ENCODE measurements around the gene HAPLN3.

HAPLN3 gene

DNA sequence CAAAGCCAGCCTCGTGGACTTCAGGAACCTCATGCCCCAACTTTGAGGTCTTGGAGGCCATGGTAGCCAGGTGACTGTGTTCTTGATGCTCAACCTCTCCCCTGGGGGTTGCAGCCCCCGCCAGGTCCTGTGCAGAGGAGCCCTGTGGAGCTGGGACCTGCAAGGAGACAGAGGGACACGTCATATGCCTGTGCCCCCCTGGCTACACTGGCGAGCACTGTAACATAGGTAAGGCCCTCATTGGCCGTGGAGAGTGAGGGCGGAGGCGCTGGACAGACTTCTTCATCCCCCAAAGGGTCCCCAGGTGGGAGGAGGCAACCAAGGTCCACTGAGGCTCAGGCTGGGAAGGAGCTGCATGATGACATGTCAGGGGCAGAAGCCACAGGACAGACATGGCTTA, 35.1 kb downstream of the HAPLN3 start:
- DNase-seq, result no peak

DNA sequence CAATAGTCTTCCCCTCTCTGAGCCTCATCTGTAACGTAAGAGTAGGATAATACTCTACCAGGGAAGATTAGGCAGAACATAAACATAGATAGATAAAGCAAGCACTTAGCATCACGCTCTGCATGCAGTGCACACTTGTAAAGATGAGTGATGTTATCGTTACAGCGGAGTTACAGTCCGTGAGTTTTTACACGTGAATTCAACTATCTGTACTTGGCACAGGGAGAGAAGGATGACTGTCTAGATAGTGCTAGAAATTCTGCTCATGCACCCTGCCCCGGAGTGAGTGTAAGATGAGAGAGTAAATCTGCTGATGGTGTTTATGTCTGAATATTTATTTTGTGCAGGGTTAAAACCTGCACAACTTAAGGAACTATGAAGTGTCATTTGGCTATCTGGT, 35.8 kb downstream of the HAPLN3 start:
- no peak for DNase-seq

DNA sequence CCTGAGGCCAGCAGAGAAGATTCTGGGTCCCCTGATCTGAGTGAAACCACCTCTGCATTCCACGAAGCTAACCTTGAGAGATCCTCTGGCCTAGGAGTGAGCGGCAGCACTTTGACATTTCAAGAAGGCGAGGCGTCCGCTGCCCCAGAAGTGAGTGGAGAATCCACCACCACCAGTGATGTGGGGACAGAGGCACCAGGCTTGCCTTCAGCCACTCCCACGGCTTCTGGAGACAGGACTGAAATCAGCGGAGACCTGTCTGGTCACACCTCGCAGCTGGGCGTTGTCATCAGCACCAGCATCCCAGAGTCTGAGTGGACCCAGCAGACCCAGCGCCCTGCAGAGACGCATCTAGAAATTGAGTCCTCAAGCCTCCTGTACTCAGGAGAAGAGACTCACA, 36.4 kb downstream of the HAPLN3 start:
- no peak for DNase-seq

DNA sequence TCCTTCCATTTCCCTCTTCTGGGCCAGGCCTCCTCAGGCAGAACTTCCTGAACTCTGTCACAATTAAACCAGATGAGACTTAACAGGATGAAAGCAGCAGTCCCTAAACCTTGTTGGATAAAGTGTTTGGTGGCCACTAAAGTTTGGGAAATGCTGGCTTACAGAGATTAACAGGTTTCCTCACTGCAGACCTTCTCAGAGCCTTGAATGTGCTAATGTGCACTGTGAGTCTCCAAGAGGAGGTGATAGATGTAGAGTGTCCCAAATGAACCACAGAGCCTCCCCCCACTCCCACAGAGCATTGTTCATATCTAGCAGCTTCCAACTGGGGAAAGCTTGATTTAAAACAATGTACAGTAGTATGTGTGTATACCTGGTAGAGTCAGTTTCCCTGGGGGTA, 42.9 kb downstream of the HAPLN3 start:
- no peak for DNase-seq

DNA sequence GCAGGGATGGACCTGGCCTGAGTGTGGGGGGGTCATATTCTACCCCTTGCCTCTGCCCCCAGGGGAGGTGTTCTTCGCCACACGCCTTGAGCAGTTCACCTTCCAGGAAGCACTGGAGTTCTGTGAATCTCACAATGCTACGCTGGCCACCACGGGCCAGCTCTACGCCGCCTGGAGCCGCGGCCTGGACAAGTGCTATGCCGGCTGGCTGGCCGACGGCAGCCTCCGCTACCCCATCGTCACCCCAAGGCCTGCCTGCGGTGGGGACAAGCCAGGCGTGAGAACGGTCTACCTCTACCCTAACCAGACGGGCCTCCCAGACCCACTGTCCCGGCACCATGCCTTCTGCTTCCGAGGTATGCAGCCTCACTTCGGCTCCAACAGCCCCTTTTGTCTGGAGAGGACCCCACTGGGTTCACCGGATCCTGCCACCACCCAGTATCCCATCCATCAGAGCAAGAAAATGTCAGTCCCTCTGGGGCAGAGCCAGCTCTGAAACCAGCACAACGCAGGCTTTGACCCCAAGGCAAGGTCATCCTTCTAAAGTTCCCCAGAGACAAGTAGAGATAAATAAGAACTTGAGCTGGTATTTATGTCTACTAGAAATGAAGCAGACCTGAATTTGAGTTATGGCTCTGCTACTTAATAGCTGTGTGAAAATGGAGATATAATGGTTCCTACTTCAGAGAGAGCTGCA, 45.8 kb downstream of the HAPLN3 start:
- no peak for DNase-seq

DNA sequence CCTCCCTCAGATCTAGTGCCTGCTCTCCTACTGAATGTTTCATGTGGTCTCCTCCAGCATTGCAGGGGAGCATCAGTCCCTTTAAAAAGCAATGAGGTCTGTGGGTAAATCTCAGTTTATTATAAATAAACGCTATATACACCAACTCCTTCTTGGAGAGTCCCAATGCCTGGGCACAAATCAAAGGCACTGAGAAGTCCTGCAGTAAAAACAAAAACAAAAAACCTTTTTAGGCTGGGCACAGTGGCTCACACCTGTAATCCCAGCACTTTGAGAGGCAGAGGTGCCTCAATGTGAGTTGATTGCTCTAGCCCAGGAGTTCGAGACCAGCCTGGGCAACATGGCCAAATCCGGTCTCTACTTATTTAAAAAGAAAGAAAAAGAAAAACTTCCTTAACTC, 47.1 kb downstream of the HAPLN3 start:
- DNase-seq, result no peak

DNA sequence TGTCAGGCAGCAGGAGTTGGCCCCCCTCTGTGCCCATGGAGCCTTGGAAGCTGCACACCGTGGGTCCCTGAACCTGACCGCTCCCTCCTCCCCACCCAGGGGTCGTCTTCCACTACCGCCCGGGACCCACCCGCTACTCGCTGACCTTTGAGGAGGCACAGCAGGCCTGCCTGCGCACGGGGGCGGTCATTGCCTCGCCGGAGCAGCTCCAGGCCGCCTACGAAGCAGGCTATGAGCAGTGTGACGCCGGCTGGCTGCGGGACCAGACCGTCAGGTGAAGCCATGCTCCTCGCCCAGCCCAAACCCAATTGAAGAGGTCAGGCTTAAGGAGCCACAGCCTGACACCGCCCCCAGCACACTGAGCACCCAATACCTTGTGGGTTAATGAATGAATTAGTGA, 48.2 kb downstream of the HAPLN3 start:
- DNase-seq, result no peak

DNA sequence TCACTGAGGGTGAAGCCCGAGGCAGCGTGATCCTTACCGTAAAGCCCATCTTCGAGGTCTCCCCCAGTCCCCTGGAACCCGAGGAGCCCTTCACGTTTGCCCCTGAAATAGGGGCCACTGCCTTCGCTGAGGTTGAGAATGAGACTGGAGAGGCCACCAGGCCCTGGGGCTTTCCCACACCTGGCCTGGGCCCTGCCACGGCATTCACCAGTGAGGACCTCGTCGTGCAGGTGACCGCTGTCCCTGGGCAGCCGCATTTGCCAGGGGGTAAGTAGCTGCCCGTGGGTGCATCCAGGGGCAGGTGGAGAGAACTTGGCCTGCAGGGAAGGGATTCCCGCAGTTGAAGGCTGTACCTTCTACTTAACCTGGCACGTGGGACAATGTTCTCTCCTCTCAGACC, 49.7 kb downstream of the HAPLN3 start:
- DNase-seq, result no peak

DNA sequence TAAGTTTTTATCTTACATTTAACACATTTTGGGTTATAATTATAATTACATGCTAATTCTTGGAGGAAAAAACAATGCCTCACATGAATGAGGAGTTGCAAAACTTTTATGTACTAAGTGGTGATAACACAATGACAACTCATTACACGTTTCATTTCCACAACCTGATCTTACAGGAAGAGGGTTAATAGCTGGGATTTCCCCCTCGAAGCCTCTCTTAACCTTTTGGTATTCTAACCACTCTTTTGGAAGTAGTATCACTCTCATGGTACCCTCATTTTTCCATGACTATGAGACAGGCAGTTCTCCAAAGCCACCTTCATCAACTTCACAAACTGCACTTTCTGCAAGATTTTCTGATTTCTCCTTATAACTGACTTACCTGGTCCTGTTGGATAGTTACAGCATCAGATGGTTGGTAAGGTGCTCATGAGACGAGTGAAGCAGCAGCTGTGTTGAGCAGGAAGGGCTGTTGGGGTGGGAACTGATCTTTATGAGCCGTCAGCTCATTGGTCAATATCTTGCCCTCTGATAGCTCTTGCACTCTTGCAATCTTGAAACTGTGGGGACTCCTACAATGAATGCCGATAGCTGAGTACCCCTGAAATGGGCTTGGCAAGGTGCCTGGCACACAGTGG, 50.5 kb downstream of the HAPLN3 start:
- no peak for DNase-seq

DNA sequence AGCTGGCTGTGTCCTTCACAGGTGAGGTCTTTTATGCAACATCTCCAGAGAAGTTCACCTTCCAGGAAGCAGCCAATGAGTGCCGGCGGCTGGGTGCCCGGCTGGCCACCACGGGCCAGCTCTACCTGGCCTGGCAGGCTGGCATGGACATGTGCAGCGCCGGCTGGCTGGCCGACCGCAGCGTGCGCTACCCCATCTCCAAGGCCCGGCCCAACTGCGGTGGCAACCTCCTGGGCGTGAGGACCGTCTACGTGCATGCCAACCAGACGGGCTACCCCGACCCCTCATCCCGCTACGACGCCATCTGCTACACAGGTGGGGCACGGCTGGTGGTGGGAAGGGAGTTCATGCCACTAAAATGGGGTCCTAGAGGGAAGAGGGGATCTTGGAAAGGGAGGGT, 52.0 kb downstream of the HAPLN3 start:
- no peak for DNase-seq

DNA sequence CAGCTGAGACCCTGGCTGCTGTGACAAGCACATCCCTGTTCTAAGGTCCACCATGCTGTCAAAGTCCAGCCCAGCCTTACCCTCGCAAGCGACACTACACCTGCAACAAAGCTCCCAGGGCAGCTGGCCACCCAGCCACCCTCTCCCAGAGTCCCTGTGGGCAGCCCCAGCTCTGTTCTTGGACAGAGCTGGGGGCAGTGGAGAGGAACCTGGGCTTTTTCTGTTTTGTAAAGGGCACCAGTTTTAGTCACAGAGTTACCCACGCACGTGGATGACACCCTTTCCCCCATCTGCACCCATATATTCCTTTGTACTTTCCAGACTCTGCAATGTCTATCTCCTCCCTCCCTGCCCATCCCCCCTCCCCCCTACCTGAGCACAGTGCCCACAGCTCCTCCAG, 53.2 kb downstream of the HAPLN3 start:
- DNase-seq, result no peak

DNA sequence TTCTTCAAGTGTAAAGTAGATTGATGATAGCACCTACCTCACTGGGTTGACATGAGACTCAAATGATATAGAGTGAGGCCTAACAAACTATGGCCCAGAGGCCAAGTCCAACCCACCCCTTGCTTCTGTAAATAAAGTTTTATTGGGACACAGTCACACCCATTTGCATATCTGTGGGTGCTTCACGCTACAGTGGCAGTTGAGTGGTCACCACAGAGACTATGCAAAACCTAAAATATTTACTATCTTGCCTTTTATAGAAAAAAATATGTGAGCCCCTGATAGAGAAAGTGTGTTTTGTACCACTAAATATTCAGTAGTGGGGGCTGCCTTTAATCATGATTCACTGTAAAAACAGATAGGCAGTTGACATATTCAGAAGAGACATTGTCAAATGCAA, 54.1 kb downstream of the HAPLN3 start:
- DNase-seq, result no peak

DNA sequence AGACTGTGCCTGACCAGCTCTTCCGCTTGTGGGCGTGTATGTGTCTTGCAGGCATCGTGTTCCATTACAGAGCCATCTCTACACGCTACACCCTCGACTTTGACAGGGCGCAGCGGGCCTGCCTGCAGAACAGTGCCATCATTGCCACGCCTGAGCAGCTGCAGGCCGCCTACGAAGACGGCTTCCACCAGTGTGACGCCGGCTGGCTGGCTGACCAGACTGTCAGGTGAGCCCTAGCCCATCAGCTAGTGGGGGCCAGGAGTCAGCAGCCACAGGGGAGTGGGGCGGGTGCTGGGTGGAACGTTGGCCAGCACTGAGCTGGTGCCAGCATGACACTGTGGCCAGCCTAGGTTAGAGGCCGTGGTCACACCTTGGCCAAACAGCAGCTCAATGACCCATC, 55.4 kb downstream of the HAPLN3 start:
- no peak for DNase-seq

DNA sequence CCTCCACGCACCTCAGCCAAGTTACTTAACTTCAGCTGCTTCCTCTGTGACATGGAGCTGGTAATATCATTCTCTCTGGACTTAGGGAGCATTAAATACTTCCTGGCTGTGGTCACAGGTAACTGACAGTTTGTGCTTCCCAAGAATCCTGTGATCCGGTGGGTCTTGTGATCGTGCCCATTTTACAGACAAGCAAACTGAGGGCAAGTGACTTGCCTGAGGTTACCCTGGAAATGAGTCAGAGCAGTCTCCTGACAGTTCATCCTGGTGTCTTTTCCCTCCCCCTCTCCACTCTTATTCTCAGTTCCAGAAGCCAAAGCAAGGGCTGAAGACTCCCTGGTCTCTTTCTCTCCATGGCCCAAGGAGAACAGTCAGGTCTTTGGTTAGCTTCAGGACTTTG, 56.2 kb downstream of the HAPLN3 start:
- no peak for DNase-seq

DNA sequence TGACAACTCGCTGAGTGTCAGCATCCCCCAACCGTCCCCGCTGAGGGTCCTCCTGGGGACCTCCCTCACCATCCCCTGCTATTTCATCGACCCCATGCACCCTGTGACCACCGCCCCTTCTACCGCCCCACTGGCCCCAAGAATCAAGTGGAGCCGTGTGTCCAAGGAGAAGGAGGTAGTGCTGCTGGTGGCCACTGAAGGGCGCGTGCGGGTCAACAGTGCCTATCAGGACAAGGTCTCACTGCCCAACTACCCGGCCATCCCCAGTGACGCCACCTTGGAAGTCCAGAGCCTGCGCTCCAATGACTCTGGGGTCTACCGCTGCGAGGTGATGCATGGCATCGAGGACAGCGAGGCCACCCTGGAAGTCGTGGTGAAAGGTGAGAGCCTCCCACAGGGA, 56.7 kb downstream of the HAPLN3 start:
- no peak for DNase-seq

DNA sequence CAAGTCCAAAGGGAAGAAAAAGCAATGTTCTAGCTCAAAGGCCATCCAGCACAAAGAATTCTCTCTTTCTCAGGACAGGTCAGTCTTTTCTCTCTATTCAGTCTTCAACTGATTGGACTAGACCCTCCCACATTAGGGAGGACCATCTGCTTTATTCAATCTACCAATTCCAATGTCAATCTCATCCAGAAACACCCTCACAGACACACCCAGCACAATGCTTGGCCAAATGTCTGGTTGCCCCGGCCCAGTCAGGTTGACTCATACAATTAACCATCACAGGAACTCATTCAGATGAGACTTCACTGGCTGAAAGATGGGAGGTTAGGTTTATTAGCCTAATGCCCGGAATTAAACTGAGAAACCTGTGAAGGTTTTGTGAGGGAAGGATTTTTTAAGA, 59.7 kb downstream of the HAPLN3 start:
- DNase-seq, result peak; percentile 62

DNA sequence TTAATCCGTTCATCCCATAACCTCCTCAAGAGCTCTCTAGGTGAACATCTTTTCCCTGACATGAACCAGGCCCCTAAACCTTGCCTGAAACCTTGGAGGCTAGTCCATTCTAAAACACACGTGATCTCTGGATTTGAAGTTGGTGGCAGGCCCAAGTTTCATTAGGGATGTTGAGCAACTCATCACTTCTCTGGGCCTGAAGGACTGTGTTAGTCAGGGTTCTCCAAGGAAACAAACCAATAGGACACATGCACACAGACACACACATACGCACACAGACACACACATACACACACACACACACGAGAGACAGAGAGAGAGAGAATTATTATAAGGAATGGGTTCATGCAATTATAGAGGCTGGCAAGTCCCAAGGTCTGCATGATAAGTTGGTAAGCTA, 60.2 kb downstream of the HAPLN3 start:
- peak; percentile 11 for DNase-seq

DNA sequence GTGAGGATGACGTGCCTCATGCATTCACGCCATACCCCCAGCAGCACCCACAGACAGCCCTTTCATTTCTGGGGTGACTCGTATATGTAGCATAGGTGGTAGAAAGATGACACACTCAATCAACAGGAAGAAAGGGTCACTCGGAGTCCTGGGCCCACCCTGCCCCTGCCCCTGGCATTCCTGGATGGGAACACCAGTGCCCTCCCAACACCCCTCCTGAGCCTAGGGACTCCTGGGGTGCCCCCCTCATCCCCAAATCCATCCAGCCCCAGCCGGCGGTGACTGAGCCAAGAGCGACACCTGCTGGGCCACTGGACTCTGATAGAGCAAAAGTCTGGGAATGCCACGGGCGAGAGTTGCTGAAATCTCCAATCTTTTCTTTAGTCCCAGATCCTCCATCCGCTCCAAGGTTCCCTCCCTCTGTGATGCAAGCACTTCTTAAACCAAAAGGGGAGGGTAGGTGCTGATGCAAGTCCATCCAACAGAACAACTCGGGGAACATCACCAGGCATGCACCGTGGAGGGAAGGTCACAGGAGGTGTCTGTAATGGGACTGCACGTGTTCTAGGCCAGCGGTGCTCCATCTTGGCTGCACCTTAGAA, 61.0 kb downstream of the HAPLN3 start:
- peak; percentile 64 for DNase-seq

DNA sequence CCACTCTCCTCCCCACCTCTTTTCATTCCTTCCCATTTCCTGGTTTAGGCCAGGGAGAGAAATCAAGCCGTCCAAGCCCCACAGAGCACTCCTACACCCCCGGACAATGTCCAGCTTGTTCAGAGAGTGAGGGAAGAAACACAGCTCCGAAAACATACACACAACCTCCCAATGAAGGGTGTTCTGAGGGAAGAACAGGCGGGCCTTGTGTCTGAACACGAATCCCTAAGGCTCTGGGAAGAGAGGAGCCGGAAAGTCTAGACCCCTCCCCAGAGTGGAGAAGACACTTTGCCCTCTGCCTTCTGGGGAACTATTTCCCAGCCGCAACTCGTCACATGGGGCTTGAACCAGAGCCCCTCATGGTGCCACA, 61.6 kb downstream of the HAPLN3 start:
- no peak for DNase-seq

DNA sequence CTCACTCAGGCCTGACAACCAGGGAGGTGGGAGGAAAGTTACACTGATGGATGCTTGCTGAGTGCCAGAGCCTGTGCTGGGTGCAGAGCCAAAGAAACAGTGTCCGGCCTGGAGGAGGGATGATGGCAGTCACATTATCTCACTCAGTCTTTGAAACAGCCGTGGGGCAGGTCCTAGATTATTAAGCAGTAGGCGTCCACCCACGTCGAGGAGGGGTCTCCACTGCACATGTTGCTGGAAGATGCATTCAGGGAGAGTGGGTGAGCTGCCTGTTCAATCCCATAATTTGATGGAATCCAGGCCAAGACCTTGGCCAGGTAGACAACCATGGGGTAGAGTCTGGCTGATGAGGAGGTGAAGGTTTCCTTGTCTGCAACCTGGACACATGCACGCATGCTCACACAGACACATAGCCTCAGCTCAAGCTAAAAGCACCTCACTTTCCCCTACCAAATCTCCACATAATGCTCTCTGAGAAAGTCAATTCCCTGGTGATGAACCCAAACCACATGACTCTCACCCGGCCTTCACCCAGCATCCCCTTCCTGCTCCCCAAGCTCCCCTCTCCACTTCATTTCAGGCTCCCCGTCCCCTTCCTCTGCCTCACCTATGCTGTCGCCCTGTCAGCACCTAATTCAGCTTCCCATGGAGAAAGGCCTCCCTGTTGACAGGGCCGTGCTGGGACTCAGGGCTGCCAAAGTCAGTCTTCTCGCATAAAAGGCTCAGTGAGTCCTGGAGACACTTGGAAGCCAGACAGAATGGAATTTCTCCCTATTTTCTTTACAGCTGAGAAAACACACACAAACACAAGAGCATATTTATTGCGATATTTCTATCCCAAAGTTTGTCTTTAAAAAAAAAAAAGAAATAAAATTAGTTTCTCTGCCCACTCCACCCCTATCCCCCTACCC, 62.3 kb downstream of the HAPLN3 start:
- peak; percentile 9 for DNase-seq

DNA sequence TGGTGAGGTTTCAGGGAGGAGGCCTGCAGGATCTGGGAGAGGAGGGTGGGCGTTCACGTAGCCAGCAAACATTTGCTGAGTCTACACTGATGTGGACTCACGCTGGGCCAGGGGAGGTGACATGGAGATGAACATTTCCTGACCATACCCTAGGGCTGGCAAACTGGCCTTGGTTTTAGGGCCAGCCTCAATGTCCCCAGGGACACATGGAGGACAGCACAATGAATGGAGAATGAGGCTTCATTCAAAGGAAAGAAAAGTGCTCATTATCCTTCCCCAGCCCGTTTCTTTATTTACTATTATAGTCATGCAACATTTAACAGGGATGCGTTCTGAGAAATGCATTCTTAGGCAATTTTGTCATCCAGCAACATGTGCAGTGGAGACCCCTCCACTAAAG, 65.3 kb downstream of the HAPLN3 start:
- DNase-seq, result no peak

DNA sequence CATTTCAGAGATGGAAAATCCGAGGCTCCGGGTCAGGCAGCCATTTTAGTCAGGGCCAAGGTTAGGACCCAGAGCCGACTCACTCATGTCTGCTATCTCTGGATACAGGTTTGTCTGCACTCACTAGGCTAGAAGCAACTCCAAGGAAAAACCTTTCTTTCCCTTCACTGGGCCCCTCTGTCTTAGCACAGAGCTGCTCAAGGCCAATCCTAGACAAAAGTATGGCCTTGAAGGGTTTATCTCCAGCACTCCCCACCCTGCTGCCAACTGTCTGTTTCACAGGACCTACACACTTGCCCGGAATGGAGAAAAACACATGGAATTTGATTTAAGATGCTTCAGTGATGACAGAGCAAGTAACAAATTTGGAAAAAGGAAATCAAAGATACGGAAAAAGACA, 66.6 kb downstream of the HAPLN3 start:
- peak; percentile 32 for DNase-seq
